GM18502 (cell line): Measurements from ENCODE around the gene CTSZ.

Experiments
- ATAC-seq: cut with Tn5 transposase; IDR thresholded peaks from one replicate; pipeline ENCODE4 v1.9.1; 2021; ENCODE audit warnings: mild to moderate bottlenecking; ENCODE audit not compliant: unreplicated experiment, poor library complexity

Gene CTSZ

DNA sequence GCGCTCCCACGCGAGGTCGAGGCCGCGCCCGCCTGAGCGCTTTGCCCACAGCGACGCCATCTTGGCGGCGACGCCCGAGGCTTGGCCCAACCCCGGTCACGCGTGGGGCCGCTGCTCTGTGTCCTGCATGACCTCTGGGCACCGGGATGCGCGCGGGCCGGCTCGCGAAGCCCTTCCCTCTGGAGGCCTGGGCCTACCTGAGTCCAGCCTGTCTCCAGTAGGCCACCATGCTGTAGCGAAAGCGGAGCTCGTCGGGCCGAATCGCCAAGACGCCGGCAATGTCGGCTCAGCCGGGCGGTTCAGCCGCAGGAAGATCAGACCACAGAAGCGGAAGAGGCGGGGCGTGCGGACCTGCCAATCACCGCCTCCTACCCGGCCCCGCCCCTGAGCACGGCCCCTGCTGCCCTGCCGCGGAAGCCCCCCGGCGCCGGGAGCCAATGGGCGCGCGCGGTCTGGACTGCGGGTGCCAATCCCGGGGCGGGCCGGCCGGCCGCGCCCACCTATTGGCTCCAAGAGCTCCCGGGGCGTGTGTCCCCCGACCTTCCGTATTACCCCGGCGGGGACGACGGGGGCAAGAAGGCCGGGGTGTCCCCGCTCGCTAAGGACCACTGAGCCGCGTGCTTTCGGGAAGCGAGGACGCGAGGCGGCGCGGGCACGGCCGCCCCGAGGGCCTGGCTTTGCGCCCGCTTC lies 25.1 kb upstream of the CTSZ start, which contains the start of gene ATP5F1E:
ATP5F1E (minus strand) TSS at position 313 of the 690 bp plus-strand sequence; CDS start at position 229, 84 bp downstream.
- peak; percentile 93 for ATAC-seq

DNA sequence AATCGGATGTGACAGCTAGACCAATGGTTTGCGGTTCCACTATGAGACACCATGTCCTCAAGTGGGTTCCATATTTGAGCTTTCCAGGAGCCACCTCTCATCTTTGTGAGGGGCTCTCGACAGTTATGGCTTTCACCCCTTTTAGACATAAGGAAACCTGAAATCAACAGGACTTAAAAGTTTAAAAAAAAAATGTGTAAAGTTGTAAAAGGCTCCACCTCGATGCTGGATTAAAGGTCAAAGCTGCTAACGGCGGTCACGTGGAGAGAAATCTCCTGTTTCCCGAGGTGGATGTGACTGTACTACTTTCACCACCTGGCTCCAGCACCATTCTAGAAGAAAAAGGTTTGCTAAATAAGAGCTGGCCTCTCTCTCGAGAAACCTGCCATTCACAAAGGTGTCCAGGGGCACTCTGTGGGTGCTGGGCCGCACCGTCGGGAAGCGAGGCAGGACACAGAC lies 24.5 kb upstream of the CTSZ start:
- ATAC-seq: no peak

DNA sequence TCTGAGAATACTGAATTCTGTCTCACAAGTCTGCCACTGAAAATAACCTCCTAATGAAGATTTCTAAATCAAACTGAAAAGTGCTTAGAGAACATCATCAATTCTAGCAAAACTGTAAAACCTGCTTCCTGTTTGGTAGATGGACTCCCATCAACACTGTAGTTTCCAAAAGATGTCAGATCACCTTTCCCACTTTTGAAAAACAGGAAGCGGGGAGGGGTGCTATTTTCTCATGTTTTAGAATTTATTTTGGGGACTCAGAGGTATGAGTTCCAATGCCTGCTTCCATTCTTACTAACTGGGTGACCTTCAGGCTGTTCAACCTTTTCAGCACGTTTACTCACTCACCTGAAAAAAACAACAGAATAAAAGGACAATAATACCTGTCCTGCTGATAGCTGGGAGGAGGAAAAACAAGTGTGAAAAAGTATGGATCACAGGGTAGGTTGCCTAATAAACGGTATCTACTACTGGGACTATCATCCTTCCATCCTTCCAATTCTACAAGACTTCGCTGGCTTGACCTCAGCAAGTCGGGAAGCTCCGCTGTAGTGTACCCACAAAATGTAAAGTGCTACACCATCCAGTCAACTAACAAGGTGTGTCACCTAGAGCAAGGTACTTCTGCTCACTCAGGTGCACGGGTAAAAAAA lies 24.0 kb upstream of the CTSZ start:
- ATAC-seq: no peak

DNA sequence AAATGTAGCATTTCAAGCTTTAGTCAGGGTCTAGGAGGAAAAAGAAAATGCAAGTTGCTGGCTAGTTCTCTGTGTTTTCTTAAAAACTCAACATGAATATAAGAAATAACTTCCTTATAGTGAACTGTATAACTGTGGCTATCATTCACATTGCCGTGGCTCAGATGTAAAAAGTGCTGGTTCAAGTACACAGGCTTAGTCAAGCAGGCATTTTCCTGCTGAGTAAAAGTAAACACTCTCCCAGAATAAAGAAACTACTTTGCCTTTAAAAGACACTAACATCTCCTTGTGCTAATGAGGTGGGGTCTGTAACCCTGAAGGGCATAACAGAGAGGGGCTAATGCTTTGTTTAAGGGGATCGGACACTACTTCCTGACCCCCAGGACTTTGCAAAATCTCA lies 21.8 kb upstream of the CTSZ start:
- ATAC-seq: no peak

DNA sequence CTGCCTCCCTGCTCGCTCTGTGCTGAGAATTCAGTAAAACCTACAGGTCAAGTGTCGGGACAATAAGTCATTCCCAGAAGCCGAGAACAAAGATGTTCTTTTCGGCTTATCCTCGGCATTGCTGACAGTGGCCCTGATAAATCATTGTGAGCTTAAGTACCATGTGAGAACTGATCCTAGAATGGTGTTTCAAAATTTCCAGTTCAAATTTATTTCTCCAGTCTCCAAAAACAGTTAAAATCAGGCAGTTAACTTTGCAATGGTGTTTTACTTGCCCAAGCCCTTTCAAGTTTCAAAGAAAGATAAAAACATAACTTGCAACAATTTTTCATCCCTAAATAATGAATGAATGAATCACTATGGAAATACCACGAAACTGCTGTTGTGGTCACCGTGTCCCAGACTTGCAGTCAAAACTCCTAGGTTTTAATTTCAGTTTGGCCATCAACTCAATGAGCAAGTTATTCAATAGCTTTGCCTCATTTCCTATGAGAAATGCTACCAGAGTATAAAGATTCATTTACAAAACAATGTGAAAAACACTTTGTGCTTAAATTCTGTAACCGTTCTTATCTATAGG lies 20.8 kb upstream of the CTSZ start:
- ATAC-seq: no peak

DNA sequence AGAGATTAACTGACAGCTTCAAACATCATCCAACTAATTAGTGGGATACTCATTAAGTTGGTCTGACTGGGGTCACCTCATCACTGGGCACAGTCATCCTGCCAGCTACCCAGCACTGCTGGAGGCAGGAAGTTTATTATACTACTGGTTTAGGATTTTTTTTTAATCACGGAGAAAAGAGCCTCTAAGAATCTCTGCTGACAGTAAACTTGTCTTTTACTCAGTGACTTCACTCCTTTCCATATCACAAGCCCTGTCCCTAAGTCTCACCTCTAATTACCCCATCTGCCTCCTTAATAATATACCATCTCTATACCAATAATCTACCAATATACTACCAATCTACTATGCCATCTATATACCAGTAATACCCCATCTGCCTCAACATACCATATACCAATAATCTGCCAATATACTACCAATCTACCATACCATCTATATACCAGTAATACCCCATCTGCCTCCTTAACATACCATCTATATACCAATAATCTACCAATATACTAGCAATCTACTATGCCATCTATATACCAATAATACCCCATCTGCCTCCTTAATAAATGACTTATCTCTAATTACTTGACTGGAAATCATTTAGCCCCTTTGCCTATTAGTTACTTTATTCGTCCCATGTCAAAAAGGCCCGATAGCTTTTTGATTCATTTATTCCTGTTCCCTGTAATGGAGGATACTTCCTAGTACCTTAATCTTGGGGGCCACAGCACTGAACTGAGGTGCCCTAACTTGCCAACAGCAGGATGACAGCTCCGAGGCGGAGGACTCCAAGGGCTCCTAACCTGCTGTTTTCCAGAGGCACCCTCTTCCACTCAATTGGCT lies 20.1 kb upstream of the CTSZ start:
- ATAC-seq: no peak

DNA sequence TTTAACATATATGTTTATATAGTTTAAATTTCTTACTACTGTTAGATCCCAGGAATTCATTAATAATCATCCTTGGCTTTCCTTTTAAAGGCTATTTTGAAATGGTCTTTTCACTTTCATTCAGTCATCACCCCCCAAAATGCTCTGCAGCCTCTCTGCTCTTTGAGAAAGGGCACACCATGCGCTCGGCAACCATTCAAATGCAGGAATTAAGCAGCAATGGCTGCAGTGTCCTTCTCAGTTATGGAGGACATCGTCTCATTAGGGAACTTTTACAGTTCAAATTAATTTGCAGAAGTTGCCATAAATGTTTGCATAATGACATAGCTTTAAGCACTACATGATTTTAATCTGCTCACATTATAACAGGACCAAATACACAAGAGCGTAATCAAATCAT lies 18.5 kb upstream of the CTSZ start:
- no peak for ATAC-seq

DNA sequence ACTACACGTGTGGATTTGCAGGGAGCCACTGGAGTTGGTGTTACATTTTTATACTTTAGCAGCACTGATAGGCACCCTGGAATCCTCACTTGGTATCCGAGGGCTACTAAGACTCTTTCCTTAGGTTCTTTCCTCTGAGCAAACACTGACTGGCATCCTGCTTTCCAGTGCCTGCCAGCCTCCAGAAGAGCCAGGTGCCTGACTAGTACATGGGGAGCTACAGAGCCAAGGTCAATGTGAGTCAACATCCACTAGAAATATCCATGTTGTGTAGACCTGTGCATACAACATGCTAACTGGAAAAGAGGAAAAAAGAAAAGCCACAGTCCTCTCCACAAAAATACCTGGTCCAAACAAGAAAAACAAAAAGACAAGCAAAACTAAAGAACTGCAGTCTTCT lies 18.0 kb upstream of the CTSZ start:
- no peak for ATAC-seq

DNA sequence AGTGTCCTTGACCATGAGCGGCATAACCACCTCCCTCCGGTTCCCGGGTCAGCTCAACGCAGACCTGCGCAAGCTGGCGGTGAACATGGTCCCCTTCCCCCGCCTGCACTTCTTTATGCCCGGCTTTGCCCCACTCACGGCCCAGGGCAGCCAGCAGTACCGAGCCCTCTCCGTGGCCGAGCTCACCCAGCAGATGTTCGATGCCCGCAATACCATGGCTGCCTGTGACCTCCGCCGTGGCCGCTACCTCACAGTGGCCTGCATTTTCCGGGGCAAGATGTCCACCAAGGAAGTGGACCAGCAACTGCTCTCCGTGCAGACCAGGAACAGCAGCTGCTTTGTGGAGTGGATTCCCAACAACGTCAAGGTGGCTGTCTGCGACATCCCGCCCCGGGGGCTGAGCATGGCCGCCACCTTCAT lies 17.1 kb upstream of the CTSZ start:
- ATAC-seq: no peak

DNA sequence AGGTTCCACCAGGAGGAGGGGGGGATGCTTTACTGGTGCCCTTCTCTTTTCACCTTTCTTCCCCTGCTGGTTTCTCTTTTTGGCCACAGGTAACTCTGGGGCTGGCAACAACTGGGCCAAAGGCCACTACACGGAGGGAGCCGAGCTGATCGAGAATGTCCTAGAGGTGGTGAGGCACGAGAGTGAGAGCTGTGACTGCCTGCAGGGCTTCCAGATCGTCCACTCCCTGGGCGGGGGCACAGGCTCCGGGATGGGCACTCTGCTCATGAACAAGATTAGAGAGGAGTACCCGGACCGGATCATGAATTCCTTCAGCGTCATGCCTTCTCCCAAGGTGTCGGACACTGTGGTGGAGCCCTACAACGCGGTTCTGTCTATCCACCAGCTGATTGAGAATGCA lies 16.6 kb upstream of the CTSZ start:
- no peak for ATAC-seq

DNA sequence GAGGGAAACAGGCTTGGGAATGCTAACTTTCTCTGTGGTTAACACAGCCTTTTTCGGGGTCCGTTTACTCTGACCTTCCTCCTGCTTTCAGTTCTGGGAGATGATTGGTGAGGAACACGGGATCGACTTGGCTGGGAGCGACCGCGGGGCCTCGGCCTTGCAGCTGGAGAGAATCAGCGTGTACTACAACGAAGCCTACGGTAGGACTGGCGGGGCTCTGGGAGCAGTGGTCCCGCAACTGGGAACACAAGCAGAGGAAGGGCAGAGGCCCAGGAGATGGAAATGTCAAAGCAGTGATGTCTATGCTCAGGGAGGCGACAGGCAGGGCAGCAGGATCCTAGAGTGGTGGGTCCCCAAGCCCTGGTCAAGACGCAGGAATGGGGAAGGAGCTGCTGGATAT lies 15.7 kb upstream of the CTSZ start:
- no peak for ATAC-seq

DNA sequence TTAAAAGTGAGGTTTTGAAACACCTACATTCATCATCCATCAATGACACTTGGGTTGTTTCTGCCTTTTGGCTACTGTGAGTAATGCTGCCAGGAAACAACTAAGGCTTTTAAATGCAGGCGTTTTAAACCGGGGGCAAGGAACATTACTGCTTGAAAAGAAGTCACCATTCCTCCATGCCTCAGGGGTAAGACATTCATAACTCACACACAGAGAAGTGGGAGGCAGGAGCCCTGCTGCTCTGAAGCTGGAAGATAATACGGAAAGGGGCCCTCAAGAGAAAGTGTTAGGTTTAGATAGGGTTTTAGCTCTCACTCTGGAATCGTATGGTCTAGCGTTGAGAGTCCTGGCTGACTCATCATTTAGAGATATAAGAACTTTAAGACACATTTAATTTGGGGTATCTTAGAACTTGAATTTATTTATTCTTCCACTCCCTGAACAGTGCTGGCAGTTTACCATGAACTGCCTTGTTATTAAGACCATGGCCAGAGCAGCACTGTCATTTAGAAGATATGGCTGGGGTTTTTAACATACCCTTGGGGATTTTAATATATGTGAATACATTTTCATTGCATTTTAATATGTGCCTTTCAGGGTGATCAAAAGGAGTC lies 14.0 kb upstream of the CTSZ start:
- no peak for ATAC-seq

DNA sequence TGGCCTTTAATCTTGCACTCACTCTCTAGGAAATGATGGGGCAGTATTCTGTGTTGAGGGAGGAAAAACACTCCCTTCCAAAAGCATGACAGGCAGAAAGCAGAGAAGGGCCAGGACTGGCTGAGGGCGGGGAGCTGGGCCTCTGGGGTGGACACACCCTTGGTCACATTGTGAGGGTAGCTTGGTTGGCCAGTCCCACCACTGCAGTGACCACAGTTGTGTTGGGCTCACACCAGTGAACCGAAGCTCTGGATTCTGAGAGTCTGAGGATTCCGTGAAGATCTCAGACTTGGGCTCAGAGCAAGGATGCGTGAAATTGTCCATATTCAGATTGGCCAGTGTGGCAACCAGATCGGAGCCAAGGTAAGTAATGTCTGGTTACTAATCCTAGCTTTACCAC lies 12.2 kb upstream of the CTSZ start, which contains the start of gene TUBB1:
TUBB1 (plus strand) TSS at position 213 of the 400 bp plus-strand sequence; CDS start at position 307, 94 bp downstream.
- no peak for ATAC-seq

DNA sequence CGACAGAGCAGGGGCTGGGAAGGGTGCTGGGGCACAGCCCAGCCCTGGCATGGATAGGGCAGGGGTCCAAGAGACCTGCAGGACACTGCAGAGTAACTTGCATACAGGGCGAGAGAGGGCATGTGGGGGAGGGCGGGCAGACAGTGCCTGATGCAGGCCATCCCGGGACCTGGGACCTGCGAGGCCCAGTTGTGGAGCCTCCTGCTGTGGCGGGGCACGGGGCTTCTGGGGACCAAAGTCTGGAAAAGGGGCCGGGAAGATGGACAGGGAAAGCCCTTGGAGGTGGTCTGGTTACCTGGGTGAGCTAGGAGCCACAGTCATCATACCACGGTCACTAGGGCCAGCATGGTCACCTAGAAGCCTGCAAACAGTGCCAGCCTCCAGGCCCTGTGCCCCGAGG lies 11.8 kb upstream of the CTSZ start:
- no peak for ATAC-seq

DNA sequence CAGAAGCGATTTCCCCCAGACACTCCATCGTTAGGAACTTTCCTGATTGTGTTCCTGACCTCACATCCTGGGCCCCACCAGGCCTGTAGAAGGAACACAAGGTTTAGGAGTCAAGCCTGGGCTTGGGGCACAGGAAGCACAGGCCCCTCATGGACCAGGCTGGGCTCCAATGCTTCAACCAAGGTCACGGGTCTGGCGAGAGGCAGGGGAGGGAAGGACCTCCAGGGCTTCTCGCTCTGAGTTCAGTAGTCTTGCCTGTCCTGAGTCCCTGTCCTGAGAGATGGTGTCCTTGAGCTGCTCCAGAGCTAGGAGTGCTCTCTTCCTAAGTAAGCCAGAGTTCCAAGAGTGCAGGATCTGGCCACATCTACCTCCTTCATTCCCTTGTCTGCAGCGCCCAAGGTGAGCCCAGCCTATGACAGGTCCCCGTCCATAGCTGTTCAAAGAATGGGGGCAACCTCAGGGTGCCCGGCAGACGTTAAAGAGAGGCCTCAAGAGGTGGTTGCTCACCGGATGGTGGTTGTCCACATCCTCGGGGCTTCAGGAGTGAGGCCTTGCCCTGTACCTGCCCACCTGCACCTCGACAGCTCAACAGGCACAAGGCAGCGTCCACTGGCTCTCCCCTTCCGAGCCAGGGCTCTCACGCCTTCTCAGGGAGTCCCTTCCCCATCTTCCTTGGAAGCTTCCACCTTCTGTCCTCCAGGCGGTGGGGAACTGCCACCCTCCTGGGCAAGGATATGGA lies 10.6 kb upstream of the CTSZ start:
- no peak for ATAC-seq

DNA sequence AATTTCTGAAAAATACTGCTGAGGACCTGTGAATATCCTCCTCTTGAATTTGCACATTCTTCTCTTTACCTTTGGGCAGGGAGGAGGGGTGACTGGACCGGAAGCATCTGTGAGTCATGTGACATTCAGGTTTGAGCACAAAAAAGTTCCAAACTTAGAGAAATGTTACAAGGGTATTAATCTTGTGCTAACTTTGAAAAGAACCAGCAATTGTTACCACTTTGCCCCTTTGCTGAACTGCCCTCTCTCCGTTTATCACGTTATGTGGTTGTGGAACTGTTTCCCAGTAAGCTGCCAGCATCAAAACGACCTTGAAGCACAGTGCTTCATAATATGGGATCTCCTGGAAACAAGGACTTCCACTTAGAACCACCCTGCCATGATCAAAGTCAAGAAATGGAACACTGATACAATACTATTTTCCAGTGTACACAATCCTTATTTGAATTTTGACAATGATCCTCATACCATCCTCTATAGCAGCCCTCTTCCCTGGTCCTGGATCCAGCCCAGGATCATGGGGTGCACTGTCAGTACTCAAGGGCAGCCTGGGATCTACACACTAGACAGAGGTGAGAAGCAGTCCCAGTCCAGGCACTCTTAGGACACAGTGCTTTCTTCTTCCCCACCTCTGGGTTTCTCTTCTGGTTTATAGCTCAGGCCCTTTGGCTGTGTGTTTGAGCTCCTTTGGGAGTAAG lies 9.9 kb upstream of the CTSZ start:
- peak; percentile 55 for ATAC-seq

DNA sequence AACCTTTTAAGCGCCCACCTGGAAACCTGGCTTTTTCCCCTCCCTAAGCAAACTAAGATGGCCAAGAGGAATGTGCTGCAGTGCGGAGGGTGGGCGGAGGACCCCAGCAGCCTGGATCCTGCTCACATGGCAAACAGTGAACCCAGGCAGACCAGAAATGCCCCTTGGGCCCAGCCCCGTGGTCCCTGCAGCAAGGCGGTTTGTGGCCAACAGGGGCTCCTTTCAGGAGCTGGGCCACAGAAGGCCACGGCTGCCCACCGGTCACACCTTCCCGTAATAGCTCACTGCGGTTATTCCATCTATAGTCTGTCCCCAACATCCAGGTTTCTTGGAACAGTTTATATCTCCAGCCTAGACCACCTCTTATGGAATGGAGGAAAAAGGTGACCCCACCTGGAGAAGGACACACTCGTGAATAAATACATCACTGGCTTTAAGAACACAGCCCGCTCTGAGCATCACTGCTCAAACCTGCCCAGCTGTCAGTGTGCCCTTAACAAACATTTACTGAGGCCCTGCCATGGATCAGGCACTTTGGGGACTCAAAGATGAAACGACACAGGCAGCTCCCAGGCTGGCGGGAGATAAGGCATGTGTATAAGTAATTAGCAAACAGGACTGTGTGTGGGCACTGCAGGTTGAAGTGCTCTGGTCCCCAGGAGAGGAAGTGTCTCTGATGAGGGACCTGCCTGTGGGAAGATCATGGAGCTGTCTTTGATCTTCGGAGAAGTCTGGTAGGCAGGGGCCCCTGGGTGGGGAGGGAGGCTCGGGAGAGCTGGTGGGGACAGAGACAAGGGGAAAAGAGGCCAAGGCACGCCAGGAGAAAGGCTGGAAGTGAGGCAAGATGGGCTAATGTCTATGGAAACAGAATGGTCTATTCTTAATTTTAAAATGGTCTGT lies 9.0 kb upstream of the CTSZ start:
- no peak for ATAC-seq

DNA sequence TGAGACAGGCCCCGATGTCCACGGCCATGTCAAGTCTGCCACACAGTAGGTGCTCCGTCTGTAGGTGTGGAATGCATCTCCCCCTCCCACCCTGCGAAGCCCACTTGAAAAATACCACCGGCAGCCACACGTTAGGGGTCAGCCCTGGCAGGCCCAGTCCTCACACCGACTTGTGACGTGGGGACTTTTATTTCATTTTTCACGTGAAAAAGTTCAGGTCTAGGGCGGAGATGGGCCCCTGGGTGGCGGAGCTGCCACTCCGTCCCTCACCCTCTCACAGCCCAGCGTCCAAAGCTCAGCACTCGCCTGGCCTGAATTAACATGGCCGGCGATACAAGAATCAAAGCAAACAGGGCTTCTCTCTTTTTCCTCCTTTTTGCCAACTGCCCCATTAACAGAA lies 8.4 kb upstream of the CTSZ start:
- ATAC-seq: no peak
